Esophagus (tissue), 2 donors: Measurements from ENCODE around the gene NOL4. TPM values are rescaled to one million over a fixed set of nuclear protein-coding genes. Genes with fewer than 3 reads are reported as not detected.

Experiments
- H3K27ac ChIP-seq, 2 donors: one replicate each; pipeline ENCODE4 v1.5.1; 2013; ENCODE audit warnings: low read depth in 2 of 2, mild to moderate bottlenecking in 2 of 2, inconsistent platforms in 1 of 2, low read length in 1 of 2, moderate library complexity in 1 of 2
- H3K27me3 ChIP-seq, 2 donors: one replicate each; pipeline ENCODE4 v1.6.1; 2013; ENCODE audit warnings: low read length in 2 of 2, control low read depth in 1 of 2, mild to moderate bottlenecking in 1 of 2; ENCODE audit not compliant: insufficient read depth in 2 of 2, control insufficient read depth in 1 of 2
- H3K36me3 ChIP-seq, 2 donors: one replicate each; pipeline ENCODE4 v1.6.1; 2013; ENCODE audit warnings: low read length in 1 of 2; ENCODE audit not compliant: control insufficient read depth in 2 of 2, insufficient read depth in 2 of 2
- H3K4me1 ChIP-seq, 2 donors: one replicate each; pipeline ENCODE4 v1.6.1; 2013; ENCODE audit warnings: low read length in 1 of 2; ENCODE audit not compliant: control insufficient read depth in 2 of 2, insufficient read depth in 2 of 2
- H3K4me3 ChIP-seq, 2 donors: one replicate each; pipeline ENCODE4 v1.5.1; 2013; ENCODE audit warnings: low read length in 2 of 2, mild to moderate bottlenecking in 2 of 2, low read depth in 1 of 2, moderate library complexity in 1 of 2
- H3K9me3 ChIP-seq, 2 donors: one replicate each; pipeline ENCODE4 v1.6.1; 2013; ENCODE audit warnings: mild to moderate bottlenecking in 2 of 2, low read depth in 1 of 2, low read length in 1 of 2, moderate library complexity in 1 of 2; ENCODE audit not compliant: control insufficient read depth in 2 of 2, insufficient read depth in 1 of 2
- WGBS, 2 donors: extraction: QIAGEN DNeasy Blood & Tissue Kit; methylation state at CpG; one replicate each; pipeline ENCODE4 v1.1.7; 2013; 5-methylcytosine and 5-hydroxymethylcytosine counted together
- polyA plus RNA-seq, 2 donors: library from polyadenylated mRNA; stranded (reverse); fragments of 200-250 nt; gene quantifications; one replicate each; pipeline ENCODE4 v1.2.3, GENCODE V29; 2013
- donor health status: healthy with polysubstance abuse.
- donor health status: Bipolar disorder and iron deficiency.

NOL4 gene
- polyA plus RNA-seq, 2 donors, result 0.02 TPM; not detected in 1

DNA sequence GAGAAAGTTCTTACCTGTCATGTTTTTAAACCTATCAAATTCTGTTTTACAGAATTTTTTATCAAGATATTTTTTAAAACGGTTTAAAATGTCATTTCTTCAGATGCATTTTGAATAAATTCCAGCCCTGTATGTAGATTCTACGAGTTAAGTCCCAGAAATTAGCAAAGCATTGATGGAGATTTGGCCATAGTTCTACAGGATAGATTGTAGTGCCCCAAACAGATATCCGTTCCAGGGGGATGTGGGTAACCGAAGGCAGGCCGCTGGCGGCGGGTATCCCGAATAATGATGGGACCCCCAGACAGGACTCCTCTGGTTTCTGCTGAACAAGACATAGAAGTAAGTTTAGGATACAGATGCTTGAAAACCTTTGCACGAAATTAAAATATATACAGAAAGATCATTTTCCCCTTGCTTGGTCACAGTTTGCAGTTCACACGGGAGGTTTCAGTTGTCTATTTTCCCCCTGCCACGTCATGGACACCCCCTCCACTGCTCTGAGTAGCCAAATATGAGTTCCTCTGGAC, 755 bp downstream of the NOL4 start:
- H3K27ac ChIP-seq, result no peak overlapping the region
- H3K4me1 ChIP-seq, result peaks cover 8 to 14% of the 10 kb centered on the region in 2 donors
- WGBS, 2 donors, result 4 to 7% methylated on average over 11 of the region's 11 CpGs
- peaks cover 0 to 2% of the 10 kb centered on the region in 2 donors for H3K9me3 ChIP-seq
- no peaks in the 10 kb centered on the region for H3K36me3 ChIP-seq
- H3K27me3 ChIP-seq, result peaks cover 0 to 17% of the 10 kb centered on the region in 2 donors
- H3K4me3 ChIP-seq, result peak overlapping the region in 1 of 2 donors; percentile 32

DNA sequence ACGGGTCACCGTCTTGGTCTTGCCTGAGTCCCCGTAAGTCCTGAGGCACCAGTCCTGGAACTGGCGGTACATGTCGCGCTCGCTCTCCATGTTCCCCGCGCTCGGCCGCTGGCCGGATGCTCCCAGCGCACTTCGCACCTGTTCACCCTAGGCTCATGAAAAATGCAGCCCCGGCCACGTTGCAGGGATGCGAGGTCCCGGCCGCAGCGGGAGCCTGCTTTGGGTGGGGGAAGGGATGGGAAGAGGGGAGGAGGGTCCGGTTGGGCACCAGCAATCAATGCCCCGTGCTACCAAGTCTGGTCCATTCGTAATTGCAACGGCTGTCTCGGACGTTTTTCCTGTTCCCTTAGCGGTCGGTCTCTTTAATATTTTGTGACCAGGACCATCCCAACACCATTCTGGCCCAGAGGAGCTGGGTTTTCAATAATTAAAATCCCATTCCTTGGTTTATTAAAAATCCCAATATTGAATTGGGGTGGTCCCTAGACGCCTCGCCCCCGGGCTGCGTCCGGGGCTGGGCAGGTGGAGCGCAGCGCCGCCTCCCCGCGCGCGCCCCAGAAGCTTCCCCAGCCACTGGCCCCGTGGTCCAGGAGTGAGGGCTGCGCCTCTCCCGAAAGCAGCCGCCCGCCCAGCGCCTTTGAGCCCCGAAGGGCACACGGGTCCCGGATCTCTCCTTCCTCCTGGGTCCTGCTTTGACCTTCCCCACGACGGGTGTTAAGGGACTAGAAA, 1.4 kb downstream of the NOL4 start:
- 4% methylated on average over 51 of the region's 51 CpGs for WGBS, 2 donors
- no peak overlapping the region for H3K27ac ChIP-seq
- H3K36me3 ChIP-seq, result no peaks in the 10 kb centered on the region
- peak overlapping the region in 1 of 2 donors; percentile 23 for H3K4me3 ChIP-seq
- H3K4me1 ChIP-seq, result peaks cover 8 to 14% of the 10 kb centered on the region in 2 donors
- peaks cover 0 to 17% of the 10 kb centered on the region in 2 donors for H3K27me3 ChIP-seq
- peaks cover 0 to 2% of the 10 kb centered on the region in 2 donors for H3K9me3 ChIP-seq

DNA sequence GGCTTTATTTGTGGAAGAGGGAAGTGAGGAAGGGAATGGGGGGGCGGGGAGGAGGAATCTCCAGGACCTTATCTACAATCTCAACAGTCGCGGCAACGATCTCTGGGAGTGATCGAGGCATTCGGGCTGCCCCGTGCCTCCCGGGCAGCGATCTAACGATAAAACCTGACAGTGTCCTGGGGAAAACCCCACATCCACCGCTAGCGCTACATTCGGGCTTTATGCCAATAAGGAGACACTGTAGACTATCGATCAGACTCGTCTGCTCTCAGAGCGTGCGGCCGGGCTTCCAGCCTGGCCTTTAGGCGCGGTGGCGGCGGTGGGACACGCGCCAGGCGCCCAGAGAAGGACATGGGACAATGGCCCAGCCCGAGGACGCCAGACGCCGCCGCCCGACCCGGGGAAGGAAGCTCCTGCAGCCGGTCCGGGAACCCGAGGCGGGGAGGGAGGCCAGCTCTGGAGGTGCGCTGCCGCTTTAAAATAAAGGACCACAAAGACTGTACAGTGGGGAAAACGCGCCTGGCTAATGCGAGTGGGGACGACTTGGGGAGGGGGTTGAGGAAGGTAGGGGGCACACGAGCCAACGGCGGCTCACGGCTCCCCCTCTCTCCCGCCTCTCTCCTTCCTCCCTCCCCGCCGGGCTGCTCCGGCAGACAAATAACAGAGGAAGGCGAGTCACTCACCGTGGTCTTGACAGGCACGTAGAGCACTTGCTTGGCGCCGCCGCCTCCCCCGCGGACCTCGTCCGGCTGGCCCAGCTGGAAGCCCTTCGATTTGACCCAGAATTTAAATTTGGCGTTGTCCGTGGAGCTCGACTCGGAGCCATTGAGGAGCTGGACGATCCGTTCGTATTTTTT, 2.2 kb downstream of the NOL4 start:
- 2 to 3% methylated on average over 67 to 68 of the region's 68 CpGs for WGBS, 2 donors
- peaks cover 0 to 17% of the 10 kb centered on the region in 2 donors for H3K27me3 ChIP-seq

DNA sequence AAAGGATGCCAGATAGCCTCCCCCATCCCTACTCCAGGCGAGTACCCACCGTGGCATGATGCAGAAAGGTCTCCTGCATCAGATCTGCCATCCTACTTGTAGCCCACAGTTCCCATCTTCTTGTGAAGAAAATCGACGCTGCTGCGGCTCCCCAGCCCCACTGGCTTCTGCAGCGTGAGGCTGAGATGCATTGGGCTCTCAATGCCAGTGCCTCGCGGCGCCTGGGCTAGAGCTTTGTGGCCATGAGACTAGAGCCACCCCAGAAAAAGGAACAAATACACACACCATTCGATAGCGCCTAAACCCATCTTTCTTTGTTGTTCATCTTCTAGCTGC, 2.8 kb downstream of the NOL4 start:
- Histone ChIP-seq H3K4me3 (peak overlapping the region in 1 of 2 donors; percentile 23), H3K9me3 (peaks cover 0 to 2% of the 10 kb centered on the region in 2 donors), H3K36me3 (no peaks in the 10 kb centered on the region), H3K27ac (no peak overlapping the region), H3K27me3 (peaks cover 0 to 17% of the 10 kb centered on the region in 2 donors), H3K4me1 (peaks cover 8 to 14% of the 10 kb centered on the region in 2 donors)
- 4 to 6% methylated on average over 11 of the region's 11 CpGs for WGBS, 2 donors

More for the DNA sequence above, 2.2 kb downstream of the NOL4 start:
- Histone ChIP-seq H3K36me3 (no peaks in the 10 kb centered on the region), H3K4me1 (peaks cover 8 to 14% of the 10 kb centered on the region in 2 donors), H3K27ac (no peak overlapping the region), H3K9me3 (peaks cover 0 to 2% of the 10 kb centered on the region in 2 donors), H3K4me3 (peak overlapping the region; percentile 23 to 35)

DNA sequence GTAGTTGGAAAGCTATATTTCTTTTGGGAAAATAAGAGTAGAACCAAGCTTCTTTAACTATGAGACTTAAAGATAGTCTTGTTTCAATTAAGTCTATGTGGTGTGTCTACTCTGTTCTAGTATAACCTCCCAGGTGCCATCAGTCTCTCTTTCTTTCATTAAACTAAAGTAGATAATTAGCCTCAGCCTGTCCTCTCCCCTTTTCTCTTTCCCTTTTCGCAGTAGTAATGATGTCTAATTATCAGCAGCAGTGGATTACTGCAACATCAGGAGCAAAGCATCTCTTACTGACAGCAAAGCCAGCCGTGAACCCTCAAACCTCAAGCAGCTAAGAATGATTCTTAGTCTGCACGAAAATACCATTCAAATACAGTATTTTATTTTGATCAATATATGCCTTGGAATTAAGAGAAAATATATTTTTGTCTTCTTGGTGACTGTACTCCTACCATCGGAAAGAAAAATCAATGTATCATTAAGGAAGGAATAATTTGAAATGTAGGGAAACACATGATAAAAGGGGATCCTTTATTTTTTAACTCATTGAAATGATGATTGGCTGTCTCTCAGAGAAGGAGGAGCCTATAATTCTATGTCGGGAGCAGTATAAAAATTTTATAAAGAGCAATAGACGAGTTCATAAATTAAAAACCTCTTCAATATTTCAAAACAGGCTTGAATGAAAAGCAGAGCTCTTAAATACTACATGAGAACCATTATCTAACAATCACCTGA, 4.5 kb downstream of the NOL4 start:
- H3K27ac ChIP-seq, result no peak overlapping the region
- peaks cover 8 to 14% of the 10 kb centered on the region in 2 donors for H3K4me1 ChIP-seq
- peaks cover 0 to 2% of the 10 kb centered on the region in 2 donors for H3K9me3 ChIP-seq
- no peak overlapping the region for H3K4me3 ChIP-seq
- H3K27me3 ChIP-seq, result peaks cover 0 to 17% of the 10 kb centered on the region in 2 donors
- no peaks in the 10 kb centered on the region for H3K36me3 ChIP-seq
- 68 to 74% methylated on average over 6 of the region's 6 CpGs for WGBS, 2 donors

DNA sequence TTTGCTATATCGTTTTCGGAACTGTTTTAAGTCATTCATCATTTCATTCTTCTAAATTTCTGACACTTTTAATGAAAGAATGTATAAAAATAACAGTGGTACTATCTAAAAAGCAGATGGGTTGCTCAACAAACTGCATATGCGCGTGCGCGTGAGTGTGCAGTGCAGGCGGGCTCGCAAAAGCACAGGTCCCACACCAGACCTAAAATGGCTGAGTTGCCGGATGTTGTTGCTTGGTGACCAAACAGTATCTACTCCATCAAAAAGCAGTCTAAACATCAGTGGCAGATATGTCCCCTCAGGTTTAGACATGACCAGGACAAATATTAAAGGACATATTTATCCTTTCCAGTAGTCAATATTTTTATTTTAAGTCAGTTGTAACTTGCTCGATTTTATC, 5.1 kb downstream of the NOL4 start:
- H3K27me3 ChIP-seq, result peaks cover 0 to 14% of the 10 kb centered on the region in 2 donors
- peaks cover 8 to 14% of the 10 kb centered on the region in 2 donors for H3K4me1 ChIP-seq
- 89 to 90% methylated on average over 10 of the region's 10 CpGs for WGBS, 2 donors
- H3K36me3 ChIP-seq, result no peaks in the 10 kb centered on the region
- H3K4me3 ChIP-seq, result no peak overlapping the region
- H3K9me3 ChIP-seq, result peaks cover 0 to 2% of the 10 kb centered on the region in 2 donors
- H3K27ac ChIP-seq, result no peak overlapping the region

DNA sequence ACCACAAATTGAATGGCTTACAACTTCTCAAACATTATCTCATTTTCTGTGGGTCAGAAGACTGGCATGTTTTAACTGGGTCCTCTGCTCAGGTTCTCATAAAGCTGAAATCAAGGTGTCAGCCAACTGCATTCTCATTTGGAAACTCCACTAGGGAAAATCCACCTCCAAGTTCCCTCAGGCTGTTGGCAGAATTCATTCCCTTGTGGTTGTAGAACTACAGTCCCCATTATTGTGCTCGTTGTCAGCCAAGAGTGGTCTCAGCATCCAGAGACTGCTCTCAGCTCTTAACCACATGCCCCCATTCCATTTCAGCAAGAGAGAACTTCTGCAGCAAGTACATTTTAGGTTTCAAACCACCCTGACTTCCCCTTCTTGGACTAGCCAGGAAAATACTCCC, 12.2 kb downstream of the NOL4 start:
- Histone ChIP-seq H3K27me3 (no peaks in the 10 kb centered on the region), H3K4me3 (no peak overlapping the region), H3K9me3 (no peaks in the 10 kb centered on the region), H3K36me3 (no peaks in the 10 kb centered on the region), H3K4me1 (no peaks in the 10 kb centered on the region), H3K27ac (no peak overlapping the region)
- 29 to 39% methylated on average over 1 of the region's 1 CpG for WGBS, 2 donors

DNA sequence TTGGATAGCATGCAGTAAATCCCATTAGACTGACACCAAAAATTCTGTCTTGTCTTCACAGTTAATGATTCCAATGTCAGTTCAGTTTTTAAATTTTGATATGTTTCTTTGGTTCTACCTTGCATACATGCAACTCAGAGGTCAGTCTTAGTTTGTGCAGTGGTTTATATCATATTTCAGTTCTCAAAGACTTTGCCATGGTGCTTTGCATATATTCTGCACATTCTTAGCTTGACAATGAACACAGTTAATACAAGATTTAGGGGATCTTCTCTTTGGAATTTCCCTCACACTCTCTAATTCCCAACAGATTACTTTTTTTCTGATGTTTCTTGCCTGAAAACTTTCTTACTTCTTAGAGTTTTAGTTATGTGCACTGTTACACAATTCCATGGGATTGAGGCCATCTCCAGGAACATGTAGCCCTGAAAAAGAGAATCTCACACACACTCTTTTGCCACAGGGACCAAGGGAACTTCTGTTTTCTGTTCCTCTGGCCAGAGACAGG, 17.3 kb downstream of the NOL4 start:
- Histone ChIP-seq H3K4me1 (no peaks in the 10 kb centered on the region), H3K4me3 (no peak overlapping the region), H3K27me3 (no peaks in the 10 kb centered on the region), H3K27ac (no peak overlapping the region), H3K36me3 (no peaks in the 10 kb centered on the region), H3K9me3 (no peaks in the 10 kb centered on the region)

DNA sequence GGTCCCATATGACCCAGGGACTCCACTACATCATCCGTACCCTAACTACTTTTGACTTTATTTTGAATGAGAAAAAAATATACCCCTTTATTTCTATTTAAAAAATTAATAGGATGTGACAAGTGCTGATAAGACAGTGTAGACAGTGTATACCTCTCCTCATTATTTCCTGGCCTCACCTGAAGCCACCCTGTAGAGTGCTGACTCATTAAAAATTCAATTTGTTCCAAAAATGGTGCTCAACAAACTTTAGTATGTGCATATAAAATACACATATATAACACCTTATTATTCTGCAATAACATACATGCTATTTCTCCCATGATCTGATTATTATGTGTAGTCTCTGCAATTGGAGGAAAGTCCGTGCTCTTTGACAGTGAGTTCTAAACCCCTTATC, 20.8 kb downstream of the NOL4 start:
- no peak overlapping the region for H3K27ac ChIP-seq
- no peaks in the 10 kb centered on the region for H3K36me3 ChIP-seq
- 74 to 86% methylated on average over 2 of the region's 2 CpGs for WGBS, 2 donors
- no peaks in the 10 kb centered on the region for H3K9me3 ChIP-seq
- H3K4me1 ChIP-seq, result no peaks in the 10 kb centered on the region
- H3K4me3 ChIP-seq, result no peak overlapping the region
- no peaks in the 10 kb centered on the region for H3K27me3 ChIP-seq
